ENCODE measurements around the gene APEX2.

The APEX2 gene

DNA sequence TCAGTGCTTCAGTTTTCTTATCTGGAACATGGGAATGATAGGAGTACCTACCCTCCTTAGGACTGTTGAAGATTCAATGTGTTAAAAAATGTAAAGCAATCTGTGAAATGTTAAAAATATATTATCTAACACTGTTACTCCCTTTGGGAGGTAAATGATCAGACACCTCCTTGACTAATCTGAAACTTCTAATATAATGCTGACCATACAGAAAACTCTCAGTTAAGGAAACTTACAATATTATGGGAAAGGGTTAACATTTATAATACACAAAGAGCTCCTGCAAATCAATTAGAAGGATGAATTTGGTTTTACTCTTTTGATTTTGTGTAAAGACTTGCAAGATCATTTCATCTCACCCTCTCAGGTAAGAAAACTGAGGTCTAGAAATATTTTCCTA is 4.5 kb upstream of the APEX2 start:
- no peak for TF ChIP-seq ZNF274 (IDR thresholded peaks at IDR 0.05; ENCODE audit: low read depth, low read length)
- H3K4me3 ChIP-seq (ENCODE audit: low read length), result no peak overlapping the region

DNA sequence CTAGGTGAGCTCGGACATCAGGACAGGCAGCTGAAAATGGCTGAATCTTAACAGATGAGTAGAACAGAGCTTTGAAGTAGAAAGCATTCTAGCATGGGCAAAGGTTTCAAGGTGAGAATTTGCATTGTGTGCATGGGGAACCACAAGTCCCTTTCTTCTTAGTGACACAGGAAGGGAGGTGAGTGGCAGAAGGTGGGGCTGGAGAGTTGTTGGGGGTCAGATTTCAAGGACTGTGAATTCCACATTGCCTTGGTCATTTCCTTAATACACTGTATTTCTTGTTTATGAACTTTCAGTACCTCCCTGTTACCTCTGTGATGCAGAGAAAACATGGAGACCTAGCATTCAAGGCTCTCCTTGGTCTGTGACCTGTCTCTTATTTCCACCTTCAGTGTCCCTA is 4.1 kb downstream of the APEX2 start:
- no peak for TF ChIP-seq ZNF274 (IDR thresholded peaks at IDR 0.05; ENCODE audit: low read depth, low read length)
- H3K4me3 ChIP-seq (ENCODE audit: low read length), result no peak overlapping the region

DNA sequence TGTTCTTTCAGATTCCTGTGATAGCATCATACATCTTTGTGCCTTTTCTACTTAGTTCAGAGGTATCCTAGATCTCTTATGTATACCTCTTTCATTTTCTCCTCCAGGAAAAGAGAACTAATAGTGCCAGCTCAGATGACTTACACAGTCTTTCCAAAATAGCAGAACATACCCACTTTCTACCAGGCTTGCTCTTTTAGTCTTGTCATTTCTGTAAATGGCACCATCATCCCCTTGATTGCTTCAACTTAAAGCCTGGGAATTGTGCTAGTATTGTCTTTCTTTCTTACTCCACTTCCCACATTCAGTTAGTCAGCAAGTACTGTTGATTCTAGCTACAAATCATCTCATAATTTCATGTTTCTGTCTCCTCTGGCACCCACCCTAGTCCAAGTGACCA is 5.1 kb downstream of the APEX2 start:
- no peak for TF ChIP-seq ZNF274 (IDR thresholded peaks at IDR 0.05; ENCODE audit: low read depth, low read length)

DNA sequence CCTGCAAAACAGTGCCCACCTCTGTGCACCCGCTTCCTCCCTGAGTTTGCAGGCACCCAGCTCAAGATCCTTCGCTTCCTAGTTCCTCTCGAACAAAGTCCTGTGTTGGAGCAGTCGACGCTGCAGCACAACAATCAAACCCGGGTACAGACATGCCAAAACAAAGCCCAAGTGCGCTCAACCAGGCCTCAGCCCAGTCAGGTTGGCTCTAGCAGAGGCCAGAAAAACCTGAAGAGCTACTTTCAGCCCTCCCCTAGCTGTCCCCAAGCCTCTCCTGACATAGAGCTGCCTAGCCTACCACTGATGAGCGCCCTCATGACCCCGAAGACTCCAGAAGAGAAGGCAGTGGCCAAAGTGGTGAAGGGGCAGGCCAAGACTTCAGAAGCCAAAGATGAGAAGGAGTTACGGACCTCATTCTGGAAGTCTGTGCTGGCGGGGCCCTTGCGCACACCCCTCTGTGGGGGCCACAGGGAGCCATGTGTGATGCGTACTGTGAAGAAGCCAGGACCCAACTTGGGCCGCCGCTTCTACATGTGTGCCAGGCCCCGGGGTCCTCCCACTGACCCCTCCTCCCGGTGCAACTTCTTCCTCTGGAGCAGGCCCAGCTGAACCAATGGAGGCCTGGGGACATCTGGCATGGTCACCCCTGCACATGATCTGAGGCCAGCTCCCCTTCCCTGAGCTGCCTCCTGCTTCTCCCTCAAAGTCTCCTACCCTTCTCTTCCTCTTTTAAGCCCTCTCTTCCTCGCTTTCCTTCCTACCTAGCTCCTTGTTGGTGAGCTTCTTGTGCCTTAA is 6.9 kb downstream of the APEX2 start:
- H3K4me3 ChIP-seq (ENCODE audit: low read length), result no peak overlapping the region
- no peak for TF ChIP-seq ZNF274 (IDR thresholded peaks at IDR 0.05; ENCODE audit: low read depth, low read length)

More for the DNA sequence above, 5.1 kb downstream of the APEX2 start:
- H3K4me3 ChIP-seq (ENCODE audit: low read length), result no peak overlapping the region

DNA sequence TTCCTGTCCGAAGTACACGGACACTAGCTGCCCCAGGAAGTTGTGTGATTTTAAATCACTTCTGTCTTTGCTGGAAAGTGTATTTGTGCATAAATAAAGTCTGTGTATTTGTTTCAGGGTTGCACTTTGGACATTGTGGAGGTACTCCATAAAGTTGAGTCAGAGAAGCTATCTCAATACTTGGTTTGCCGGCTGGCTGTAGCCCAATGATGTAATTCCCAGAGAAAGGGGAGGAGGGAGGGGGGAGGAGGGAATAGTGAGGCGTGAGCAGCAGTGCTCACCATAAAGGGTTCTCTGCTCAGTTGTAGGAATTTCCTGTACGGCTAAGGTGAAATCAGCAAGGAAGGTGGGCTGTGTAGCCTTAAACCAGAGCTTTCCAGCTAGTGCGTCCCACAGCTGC is 7.5 kb downstream of the APEX2 start:
- TF ChIP-seq ZNF274 (IDR thresholded peaks at IDR 0.05; ENCODE audit: low read depth, low read length), result no peak
- H3K4me3 ChIP-seq (ENCODE audit: low read length), result no peak overlapping the region

DNA sequence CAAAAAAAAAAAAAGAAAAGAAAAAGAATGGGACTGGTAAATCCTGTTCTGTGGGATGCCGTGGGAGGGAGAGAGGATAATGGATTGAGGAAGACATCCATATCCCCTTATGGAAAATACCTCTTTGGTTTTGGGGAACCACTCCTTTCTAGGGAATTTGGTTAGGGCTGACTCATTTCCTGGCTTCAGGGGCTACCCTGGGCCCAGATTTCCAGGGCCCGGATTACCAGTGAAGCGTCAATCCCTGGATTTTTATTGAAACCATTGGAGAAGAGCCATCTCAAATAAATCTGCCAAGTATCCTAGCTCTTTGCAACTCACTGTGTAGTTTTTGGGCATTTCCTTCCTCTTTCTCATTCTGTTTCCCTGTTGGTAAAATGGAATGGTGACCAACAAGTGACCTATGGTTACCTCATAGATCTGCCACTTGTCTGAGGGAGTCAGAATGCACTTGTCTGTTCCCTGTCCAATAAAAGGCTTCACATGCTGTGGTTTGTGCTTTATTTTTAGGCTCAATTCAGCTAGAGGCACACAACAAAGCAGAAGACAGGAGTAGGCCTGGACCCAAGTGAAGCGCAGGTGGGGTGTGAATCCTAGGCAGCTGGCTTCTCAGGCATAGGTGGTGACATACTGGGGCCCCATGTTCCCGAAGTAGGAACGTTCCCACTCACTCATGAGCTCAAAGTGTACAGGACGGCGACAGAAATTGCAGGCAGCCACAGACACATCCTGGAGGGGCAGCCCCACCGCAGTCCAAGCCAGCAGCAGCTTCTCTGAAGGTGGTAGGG is 8.6 kb downstream of the APEX2 start:
- no peak for TF ChIP-seq ZNF274 (IDR thresholded peaks at IDR 0.05; ENCODE audit: low read depth, low read length)
- no peak overlapping the region for H3K4me3 ChIP-seq (ENCODE audit: low read length)

DNA sequence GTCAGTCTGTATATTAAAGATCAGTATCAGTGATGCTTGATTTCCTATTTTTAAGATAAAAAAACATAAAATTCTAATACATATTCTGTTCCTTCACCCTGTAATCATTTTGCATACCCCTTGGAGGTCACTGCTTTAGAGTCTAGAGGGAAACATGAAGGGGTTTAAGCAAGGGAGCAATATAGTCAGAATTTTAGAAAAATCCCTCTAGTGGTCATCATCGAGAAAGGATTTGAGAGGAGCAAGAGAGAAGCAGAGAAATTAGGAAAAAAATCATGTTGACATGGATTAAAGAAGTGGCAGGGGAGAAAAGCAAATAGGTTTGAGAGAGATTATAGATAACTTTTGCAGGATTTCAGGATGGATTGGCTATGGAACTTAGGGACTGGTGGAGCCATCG is 11.1 kb downstream of the APEX2 start:
- TF ChIP-seq ZNF274 (IDR thresholded peaks at IDR 0.05; ENCODE audit: low read depth, low read length), result no peak
- H3K4me3 ChIP-seq (ENCODE audit: low read length), result no peak overlapping the region

DNA sequence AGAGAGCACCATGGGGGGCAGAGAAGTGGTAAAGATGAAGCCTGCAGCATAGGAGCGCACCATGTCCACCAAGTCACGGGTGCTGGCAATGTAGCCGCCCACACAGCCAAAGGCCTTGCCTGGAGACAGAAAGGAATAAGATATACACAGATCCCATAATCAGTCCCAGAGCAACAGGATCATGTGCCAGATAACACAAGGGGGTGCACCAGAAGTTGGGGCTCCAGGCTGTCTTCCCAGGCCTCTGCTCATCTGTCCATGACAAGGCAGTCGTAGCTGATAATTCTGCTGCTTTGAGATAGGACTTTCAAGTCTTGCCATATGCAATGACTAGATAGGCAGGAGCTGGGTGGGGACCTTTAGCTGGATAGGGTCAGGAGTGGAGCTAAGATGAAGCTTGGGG is 14.7 kb downstream of the APEX2 start:
- TF ChIP-seq ZNF274 (IDR thresholded peaks at IDR 0.05; ENCODE audit: low read depth, low read length), result no peak
- H3K4me3 ChIP-seq (ENCODE audit: low read length), result no peak overlapping the region

DNA sequence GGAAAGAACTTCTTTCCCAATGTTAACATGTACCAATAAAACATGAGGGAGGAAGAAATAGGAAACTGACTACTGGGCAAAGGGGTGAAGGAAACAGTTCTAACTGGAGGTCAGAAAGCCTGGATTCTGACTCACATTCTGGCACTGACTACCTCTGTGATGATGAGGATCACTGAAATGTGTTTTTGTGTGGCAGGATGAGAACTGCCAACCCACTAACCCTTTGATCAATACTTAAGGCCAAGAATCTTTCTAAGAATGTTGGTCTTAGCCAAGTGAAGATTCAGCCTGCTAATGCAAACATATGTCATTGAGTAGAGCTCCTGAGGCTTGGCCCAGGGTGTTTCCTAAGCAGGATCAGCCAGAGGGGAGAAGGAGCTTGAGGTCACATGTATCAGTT is 26.0 kb downstream of the APEX2 start:
- H3K4me3 ChIP-seq (ENCODE audit: low read length), result no peak overlapping the region
- TF ChIP-seq ZNF274 (IDR thresholded peaks at IDR 0.05; ENCODE audit: low read depth, low read length), result no peak

DNA sequence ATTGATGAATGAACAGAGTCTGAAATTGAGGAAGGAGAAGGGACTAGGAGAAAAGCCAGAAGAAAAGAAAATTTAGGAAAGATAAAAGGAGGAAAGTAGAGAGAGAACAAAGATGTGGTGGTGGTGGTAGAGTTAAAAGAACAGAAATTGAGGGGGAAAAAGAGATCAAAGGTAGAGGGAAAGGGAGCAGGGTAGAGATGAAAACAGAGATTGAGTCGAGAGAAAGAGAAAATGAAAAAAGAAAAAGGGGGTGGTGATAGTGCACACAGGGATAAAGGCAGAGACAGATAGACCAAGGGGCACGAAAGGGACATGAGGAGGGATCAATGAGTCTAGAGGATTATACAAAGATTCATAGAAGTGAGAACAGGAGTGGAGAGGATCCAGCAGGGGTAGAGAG is 26.7 kb downstream of the APEX2 start:
- H3K4me3 ChIP-seq (ENCODE audit: low read length), result no peak overlapping the region
- no peak for TF ChIP-seq ZNF274 (IDR thresholded peaks at IDR 0.05; ENCODE audit: low read depth, low read length)

DNA sequence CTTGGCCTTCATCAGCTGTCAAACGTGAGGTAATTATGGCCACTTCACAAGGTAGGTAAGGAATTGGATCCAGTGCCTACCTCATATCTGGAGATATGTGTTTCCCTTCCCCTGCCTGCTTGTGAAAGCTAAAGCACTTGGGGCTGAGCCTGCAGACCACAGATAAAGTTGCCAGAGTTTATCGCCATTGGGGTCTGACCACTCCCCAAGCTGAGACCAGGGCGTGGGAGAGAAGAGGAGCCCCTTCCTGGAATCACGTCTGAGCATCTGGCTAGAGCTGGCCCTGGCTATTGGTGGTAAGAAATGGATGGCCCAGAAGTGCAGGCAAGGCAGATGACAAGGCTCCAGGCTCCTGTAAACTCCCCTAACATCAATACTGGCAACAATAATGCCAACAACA is 27.9 kb downstream of the APEX2 start:
- no peak overlapping the region for H3K4me3 ChIP-seq (ENCODE audit: low read length)
- no peak for TF ChIP-seq ZNF274 (IDR thresholded peaks at IDR 0.05; ENCODE audit: low read depth, low read length)

DNA sequence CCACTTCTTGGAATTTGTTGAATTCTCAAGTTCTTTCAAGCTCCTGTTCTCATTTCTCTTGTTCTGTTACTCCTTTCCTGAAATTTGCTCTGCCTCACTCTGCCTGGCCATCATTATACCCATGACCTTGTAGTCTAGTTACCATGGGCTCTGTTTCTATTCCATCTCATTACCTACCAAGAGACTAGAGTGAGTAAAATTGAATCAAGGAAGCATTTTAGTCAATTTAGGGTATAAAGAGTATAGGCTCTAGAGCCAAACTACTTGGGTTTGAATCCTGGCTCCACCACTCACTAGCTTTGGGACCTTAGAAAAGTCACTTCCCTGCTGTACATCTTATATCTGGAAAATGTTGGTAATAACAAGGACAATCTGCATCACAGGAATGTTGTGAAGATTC is 28.4 kb downstream of the APEX2 start:
- no peak for TF ChIP-seq ZNF274 (IDR thresholded peaks at IDR 0.05; ENCODE audit: low read depth, low read length)

DNA sequence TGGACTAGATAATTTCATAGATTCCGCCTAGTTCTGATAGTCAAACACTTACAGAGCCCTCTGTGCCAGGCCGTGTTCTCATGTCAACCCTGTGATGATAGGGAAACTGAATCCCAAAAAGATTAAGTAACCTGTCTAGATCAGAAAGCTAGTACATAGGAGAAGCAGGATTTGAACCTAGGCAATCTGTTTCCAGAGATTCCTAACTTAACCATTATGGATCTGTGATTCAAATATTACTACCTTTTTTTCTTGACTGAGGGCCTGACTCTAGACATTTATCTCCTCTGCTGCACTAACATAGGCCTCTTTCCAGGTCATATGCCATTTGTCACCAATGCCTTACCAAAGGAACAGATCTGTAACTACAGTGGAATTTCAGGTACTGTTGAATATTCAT is 29.1 kb downstream of the APEX2 start:
- TF ChIP-seq ZNF274 (IDR thresholded peaks at IDR 0.05; ENCODE audit: low read depth, low read length), result no peak
- no peak overlapping the region for H3K4me3 ChIP-seq (ENCODE audit: low read length)

More for the DNA sequence above, 28.4 kb downstream of the APEX2 start:
- H3K4me3 ChIP-seq (ENCODE audit: low read length), result no peak overlapping the region

DNA sequence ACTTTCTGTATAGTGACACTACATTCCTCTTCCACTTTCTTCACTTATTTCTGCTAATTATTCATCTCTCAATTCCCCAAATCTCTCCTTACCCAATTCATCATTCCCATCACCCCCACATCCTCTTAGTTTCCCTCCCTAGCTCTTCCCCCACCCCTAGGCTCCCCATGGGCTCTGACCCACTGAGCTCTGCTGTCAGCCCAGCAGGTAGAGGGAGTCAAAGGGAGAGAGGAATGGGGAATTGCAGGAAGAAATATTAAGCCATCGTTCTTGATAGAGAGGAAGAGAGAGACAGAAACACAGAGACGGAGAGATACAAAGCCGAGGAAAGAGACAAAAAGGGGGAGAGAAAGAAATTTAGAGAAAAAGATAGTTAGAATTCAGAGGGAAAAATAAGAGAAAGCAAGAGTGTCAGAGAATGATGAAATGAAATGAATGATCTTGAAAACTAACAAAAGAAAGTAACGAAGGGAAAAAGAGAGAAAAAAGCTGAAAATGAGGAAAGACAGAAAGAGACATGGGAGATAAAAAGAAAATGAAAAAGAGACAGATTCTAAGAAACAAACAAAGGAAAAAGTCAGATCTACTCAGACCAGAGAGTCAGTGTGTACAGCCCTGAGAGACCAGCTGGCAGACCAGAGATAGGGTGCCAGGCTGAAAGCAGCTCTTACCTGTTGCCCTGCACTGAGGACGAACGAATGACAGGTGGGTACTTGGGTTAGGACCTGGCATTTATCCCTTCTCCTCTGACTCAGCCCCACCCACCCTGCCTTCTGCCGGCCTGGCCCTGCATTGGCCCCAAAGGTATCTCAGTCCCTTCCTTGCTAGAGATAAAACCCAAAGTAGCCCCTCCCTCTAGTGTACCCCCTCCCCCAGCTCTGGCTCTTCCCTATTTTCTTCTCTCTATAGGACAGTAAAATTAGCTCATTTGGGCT is 30.4 kb downstream of the APEX2 start, which contains the start of gene ALAS2:
Gene ALAS2 (minus strand): TSS at position 707 of the 935 bp plus-strand sequence. CDS start 4,977 bp downstream, outside the sequence.
- TF ChIP-seq ZNF274 (IDR thresholded peaks at IDR 0.05; ENCODE audit: low read depth, low read length), result no peak

More for the DNA sequence above, 30.4 kb downstream of the APEX2 start, which contains the start of gene ALAS2:
- no peak within 1 kb of the TSS for H3K4me3 ChIP-seq (ENCODE audit: low read length)

Measured in GM08714 (cell line).